IPS-NIHi11 (cell line): ENCODE results near the gene TSPAN9.

Source experiments
- DNase-seq: peaks from one replicate; pipeline ENCODE4 v3.0.0; 2012; ENCODE audit warnings: mixed read lengths, low spot score

The TSPAN9 gene

GRCh38 chr12:3076730-3077571 lies at the start of gene TSPAN9:
TSPAN9 (plus strand) TSS chr12:3077379; CDS start chr12:3201194, 123,815 bp downstream.
- peak; percentile 97 for DNase-seq

- no peak for DNase-seq
Observed at GRCh38 chr12:3028108-3028507, 49.1 kb upstream of the TSPAN9 start.

DNA sequence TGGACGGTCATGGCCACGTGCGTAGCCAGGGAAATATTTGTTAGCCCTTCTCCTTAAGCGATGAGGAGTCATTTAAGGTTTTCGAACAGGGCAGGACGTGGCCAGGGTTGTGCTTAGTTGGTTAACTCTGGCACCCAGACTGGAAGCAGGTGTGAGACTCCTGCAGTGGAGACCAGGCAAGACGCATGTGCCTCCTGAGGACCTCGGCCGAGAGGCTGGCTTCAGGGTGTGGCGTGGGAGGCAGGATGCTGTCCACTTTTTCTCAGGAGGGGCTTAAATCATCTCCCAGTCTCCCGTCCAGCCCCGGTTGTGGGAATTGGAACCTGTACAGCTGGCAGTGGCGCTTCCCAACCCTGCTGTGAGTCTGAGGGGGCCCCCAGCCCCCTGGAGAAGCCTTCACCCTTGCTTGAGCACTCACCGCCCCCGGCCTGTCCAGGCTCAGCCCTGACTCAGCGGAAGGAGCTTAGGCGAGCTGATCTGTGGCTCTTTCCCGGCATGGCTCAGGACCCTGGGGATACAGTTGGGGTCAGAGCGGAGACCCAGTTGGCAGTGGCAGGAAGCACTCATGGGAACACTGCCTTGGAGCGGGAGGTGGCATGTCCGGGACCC lies 46.3 kb upstream of the TSPAN9 start:
- DNase-seq: no peak

- no peak for DNase-seq
Observed at GRCh38 chr12:3032161-3032560, 45.0 kb upstream of the TSPAN9 start.

DNA sequence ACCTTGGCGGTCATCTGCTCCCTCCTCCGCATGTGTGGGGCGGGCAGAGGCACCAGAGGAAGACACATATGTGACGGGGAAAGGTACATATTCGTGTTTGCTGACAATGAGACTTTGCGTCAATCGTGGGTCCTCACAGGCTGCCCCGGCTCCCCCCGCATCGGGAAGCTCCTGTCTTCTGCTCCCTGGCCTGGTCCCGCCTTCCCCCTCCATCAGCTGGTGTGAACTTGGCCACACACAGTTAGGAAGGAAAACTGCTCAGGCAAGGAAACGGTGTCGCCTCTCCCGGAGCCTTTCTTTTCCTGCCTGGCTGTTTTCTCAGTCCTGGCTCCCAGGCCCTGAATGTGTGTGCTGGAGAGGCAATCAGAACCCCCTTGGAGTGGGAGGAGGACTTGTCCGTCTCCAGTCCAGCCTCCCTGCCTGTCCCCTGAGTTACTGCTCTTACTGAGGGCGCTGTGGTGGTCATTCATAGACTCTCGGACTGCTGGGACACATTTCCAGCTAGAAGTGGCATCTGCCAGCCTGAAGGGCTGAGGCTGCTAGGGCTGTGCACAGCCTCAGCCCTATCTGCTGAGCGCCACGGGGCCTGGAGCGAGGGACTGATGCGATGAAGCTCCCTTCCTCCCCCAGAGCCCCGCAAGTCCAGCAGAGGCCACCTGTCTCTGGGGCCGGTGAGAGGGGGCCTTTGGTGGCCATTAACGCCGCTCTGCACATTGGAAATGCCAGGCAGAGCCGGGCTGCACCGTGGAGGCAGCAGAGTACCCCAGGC lies 44.2 kb upstream of the TSPAN9 start:
- no peak for DNase-seq

DNA sequence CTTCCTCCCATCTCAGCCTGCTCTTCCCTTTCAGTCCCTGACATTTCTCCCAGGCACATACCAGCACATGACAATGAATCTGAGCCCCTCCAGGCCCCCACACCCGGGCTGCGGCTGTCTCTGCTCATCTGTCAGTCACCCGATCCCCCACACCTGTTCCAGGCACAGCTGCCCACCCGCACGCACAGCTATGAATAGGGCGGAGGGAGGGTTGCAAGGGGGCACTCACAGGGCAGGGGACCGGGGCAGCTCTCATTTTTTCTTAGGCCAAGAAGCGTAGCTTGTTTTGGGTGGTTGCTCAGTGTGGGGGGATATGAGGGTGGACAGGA lies 43.7 kb upstream of the TSPAN9 start:
- DNase-seq: no peak

DNA sequence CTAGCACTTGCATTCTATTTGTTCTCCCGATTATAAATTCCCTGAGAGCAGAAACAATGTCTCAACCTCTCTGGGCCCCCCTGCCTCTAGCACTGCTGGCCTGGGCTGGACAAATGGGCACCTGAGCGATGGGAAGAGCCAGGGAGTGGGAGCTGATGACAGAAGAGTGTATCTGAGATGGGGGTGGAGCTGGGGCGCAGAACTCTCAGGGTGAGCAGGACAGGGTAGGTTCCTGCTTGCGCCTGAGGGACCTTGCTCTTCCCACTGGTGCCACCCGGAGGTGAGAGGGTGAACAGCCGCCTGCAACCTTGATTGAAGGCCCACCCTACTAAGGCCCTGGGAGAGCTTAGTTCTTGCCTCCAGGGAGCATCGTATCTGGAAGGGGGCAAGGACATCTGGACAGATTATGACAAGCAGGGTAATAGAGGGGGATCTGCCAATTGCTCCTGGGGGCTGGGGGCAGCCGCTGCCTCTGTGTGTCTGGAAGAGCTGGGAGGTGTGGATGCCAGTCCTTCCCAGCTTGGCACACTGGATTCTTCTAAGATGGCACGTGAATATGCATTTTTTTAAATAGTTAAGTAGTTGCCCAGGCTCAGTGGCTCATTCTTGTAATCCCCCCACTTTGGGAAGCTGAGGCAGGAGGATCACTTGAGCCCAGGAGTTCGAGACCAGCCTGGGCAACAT lies 43.0 kb upstream of the TSPAN9 start:
- DNase-seq: peak; percentile 92

- no peak for DNase-seq
Observed at GRCh38 chr12:3035171-3035570, 42.0 kb upstream of the TSPAN9 start.

- DNase-seq: no peak
Observed at GRCh38 chr12:3035815-3036702, 41.1 kb upstream of the TSPAN9 start.

GRCh38 chr12:3036901-3037600 lies 40.1 kb upstream of the TSPAN9 start:
- no peak for DNase-seq

- no peak for DNase-seq
Observed at GRCh38 chr12:3038166-3038565, 39.0 kb upstream of the TSPAN9 start.

GRCh38 chr12:3038926-3039510 lies 38.2 kb upstream of the TSPAN9 start:
- no peak for DNase-seq

DNA sequence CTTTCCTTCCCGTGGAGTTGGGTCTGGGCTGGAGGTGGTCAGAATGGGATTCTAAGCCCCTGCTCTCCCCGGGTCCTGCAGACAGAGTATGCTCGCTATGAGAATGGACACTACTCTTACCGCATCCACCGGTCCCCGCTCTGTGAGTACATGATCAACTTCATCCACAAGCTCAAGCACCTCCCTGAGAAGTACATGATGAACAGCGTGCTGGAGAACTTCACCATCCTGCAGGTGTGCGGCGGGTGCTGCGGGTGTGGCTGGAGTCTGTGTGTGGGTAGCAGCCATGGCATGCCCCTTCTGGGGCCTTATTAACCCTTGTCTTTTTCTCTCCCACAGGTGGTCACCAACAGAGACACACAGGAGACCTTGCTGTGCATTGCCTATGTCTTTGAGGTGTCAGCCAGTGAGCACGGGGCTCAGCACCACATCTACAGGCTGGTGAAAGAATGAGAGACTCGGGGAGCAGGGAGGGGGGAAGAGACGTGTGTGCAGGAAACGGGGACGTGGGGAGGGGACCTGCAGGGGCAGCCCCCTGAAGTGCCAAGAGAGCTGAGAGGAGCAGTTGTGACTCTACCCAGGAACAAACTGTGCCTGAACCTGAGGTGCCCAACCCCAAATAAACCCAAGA lies 37.0 kb upstream of the TSPAN9 start:
- no peak for DNase-seq

- DNase-seq: no peak
Observed at GRCh38 chr12:3040663-3041544, 36.3 kb upstream of the TSPAN9 start.

DNA sequence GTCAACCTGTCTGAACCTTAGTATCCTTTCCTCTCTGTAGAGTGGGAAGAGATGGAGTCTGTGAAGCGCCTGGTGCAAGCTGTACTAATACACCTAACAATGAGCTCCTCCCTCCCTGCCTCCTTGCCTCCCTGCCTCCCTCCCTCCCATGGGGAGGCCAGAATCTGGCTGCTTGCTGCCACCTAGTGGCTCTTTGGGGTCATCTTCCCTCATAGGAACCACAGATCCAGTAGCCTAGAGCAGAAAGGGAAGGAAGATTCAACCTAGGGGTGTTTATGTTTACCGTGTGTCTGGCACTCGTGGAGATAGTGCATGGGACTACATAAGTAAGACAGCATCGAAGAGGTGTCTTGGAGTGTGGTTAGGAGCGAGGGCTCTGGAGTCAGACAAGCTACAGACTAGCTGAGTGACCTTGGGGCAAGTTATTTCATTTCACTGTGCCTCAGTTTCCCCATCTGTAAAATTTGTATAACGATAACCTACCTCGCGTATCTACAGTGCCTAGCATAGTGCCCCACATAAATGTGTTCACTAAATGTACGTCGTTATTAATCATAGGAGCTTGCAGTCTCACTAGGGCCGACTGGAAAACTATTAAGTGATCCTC lies 35.5 kb upstream of the TSPAN9 start:
- peak; percentile 90 for DNase-seq

DNA sequence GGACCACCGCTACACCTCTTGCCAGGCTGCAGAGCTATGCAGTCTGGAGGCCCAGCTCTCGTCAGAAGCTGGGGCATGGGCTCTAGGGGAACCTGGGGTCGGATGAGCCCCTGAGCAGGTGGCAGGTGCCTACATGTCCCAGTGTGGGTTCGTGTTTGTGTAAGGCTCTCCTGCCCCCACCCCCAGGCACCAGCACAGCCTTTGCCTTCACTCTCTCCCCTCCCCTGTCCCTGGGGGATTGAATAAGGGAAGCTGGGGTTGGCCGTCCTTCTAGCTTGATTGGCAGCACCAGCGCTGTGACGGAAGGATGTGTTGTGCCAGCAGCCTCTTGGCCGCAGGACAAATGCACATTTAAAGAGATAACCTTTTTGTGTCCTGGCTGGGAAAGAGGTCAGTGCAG lies 34.8 kb upstream of the TSPAN9 start:
- no peak for DNase-seq

GRCh38 chr12:3042826-3043225 lies 34.4 kb upstream of the TSPAN9 start:
- no peak for DNase-seq

DNA sequence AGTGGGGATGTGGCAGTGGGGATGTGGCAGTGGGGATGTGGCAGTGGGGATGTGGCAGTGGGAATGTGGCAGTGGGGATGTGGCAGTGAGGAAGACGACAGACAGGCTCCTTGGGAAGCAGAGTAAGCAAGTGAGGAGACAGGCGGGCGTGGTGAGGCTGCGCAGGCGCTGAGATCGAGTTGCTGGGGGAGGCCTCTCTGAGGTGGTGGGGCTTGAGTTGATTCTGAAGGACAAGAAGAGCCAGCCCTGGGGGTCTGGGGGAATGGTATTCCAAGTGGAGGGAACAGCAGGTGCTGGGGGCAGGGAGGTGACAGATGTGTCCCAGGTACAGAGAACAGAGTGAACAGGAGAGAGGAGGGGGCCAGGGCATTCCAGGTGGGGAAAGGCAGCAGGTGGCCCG lies 33.8 kb upstream of the TSPAN9 start:
- DNase-seq: no peak
